Epithelial cell of esophagus (primary cell): ENCODE measurements around the gene ZDHHC24.
A peak's percentile ranks its signal among the peaks of the same experiment; 100 is the strongest.

Source experiments
- DNase-seq: peaks from one replicate; pipeline ENCODE4 v3.0.0; 2010; ENCODE audit warnings: low read depth
- H3K4me3 ChIP-seq: 2 replicates; pipeline ENCODE4 v1.5.1; 2011; ENCODE audit warnings: mild to moderate bottlenecking, low read length, control low read depth
- TF ChIP-seq, protein P1 (sequence below): IDR thresholded peaks from 2 replicates; pipeline ENCODE4 v1.5.1; 2011; ENCODE audit warnings: low read depth, mild to moderate bottlenecking, low read length, control low read depth, inconsistent platforms; ENCODE audit not compliant: insufficient read depth; ENCODE audit errors: missing control alignments

ZDHHC24 gene

DNA sequence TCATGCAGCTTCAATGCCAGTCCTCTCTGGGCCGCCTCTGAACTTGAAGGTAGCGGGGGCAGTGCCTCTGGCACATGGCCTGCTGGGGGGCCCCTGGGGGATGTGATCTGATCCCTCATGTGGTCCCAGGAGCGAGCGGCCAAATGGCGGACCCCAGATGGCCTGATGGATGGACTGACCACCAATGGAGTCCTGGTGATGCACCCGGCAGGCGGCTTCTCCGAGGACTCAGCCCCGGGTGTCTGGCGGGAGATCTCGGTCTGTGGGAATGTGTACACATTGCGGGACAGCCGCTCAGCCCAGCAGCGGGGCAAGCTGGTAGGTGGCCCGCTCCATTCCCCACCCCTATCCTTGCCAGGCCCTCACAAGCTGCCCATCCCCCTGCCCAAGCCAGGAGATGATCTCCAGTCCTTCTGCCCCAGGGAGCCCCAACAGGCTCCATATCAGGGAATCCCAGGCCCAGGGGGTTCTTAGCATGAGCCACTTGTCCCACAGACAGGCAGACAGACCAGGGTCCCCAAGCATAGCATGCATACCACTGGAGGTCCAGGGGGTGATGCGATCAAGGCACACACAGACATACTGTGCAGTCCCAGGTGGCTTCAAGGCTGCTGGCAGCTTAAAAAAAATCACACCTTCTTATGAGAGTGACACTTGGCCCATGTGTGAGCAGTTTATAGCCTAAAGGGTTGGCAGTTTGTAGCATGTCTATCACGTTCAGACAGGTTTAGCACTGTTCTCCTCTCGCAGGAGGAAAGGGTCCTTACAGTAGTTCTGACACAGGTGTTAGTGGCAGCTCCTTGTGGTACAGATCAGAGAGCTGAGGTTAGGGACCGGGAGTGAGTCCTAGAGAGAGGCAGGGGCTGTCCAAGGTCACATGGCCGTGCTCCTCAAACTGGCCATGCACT is 72.0 kb downstream of the ZDHHC24 start:
- DNase-seq, result peak; percentile 78
- TF ChIP-seq, protein P1, sequence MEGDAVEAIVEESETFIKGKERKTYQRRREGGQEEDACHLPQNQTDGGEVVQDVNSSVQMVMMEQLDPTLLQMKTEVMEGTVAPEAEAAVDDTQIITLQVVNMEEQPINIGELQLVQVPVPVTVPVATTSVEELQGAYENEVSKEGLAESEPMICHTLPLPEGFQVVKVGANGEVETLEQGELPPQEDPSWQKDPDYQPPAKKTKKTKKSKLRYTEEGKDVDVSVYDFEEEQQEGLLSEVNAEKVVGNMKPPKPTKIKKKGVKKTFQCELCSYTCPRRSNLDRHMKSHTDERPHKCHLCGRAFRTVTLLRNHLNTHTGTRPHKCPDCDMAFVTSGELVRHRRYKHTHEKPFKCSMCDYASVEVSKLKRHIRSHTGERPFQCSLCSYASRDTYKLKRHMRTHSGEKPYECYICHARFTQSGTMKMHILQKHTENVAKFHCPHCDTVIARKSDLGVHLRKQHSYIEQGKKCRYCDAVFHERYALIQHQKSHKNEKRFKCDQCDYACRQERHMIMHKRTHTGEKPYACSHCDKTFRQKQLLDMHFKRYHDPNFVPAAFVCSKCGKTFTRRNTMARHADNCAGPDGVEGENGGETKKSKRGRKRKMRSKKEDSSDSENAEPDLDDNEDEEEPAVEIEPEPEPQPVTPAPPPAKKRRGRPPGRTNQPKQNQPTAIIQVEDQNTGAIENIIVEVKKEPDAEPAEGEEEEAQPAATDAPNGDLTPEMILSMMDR, result no peak
- H3K4me3 ChIP-seq, result no peak overlapping the region

DNA sequence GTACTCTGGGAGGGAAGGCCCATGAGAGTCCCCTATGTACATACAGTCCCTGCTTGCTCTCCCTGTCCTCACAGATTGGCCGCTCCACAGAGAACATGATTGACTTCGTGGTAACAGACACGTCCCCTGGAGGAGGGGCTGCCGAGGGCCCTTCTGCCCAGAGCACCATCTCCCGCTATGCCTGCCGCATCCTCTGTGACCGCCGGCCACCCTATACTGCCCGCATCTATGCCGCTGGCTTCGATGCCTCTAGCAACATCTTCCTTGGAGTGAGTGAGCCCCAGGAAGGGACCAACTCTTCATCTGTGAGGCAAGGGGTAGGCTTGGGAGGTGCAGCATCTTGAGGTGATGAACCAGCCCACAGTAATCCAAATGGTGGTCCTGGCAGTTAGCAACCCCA is 72.7 kb downstream of the ZDHHC24 start:
- DNase-seq, result no peak
- no peak overlapping the region for H3K4me3 ChIP-seq
- TF ChIP-seq, protein P1, result no peak

DNA sequence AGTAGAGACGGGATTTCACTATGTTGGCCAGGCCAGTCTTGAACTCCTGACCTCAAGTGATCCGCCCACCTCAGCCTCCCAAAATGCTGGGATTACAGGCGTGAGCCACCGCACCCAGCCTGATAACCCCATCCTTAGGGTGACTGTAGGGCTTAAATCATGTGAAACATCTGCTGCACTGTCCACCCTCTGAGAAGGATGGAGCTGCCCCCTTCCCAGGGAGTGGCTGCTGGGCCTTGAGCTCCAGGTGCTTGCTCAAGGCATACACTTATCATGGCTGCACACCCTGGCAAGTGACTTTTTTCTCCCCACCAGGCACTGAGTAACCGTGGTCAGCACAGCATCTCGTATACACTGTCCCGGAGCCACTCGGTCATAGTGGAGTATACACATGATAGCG is 73.8 kb downstream of the ZDHHC24 start:
- no peak for DNase-seq
- TF ChIP-seq, protein P1, result no peak
- no peak overlapping the region for H3K4me3 ChIP-seq

DNA sequence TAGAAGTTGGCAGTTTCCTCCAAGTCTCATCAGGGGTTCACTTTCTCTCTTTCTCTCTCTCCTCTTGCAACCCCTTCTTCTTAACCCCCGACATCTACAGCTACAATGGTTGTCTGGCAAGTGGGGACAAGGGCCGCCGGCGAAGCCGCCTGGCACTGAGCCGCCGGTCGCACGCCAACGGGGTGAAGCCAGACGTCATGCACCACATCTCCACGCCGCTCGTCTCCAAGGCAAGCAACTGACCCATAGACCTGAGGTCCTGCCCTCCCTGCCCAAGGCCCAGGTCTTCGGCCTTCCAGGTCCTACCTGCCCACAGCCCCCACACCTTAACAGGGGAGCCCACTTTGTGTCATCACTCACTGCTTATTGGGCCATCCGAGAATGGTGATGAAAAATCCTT is 74.7 kb downstream of the ZDHHC24 start:
- no peak for DNase-seq
- no peak overlapping the region for H3K4me3 ChIP-seq
- TF ChIP-seq, protein P1, result no peak
